Activated CD4-positive, CD25-positive, alpha-beta regulatory T cell treated with anti-CD3 and anti-CD28 coated beads, Interleukin-2, amount 50 U/mL, for 16 hours (primary cell): ENCODE data around the gene ELMO1.

ENCODE experiments used
- DNase-seq: peaks from one replicate; pipeline ENCODE4 v3.0.0-alpha.2; 2020; ENCODE audit warnings: low read depth, low spot score

Gene ELMO1

GRCh38 chr7:37432281-37432920 is 16.3 kb downstream of the ELMO1 start:
- no peak for DNase-seq

DNA sequence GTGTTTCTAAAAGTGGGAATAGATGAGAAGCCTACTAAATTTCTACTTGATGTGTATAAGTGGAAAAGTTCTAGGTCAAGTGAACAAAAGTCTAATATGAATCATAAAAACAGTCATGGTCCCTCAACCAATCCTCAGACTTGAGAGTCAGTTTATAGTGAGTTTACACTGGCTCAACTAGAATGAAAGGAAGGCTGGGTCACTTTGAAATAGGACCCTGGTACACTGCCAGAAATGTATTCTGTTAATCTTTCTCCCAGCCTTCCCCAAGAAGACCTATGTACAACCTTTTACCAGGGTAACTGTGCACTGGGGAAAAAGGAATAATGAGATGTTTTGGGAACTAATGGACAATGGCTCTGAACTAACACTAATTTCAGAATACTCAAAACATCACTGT is 17.3 kb downstream of the ELMO1 start:
- no peak for DNase-seq

DNA sequence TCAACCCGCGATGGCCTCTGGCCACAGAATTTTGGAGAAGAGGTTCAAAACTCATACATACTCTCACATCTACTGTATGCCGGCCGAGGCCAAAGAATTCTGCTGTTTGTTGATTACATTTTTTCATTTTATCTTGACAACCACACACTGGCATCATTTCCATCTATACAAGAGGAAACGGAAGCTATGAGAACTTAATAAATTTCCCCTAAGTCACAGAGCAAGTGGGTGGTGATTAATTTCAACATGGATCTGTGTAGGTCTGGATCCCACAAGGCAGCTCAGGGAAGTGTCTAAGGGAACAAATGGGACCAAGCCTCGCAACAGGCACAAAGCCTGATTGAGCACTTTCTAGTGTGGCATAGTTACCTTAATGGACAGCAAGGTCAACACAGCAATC is 18.0 kb downstream of the ELMO1 start:
- DNase-seq, result no peak

DNA sequence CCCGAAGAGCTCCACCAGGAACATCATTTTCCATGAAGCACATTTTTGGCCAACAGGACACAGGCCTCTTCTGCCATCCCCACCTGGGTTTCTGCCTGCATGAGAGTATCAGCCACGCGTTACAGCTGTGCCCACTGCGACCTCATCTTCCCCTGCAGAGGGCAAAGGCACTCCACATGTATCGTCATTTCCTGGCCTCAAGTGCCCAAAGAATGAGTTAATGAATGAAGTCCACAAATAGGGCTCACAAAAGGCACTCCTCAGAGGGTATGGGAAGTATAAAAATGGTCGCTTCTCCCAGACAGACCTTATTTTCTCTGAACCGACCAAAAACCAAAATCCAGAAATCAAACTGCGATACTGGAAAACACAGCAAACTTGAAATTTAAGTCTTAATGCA is 18.5 kb downstream of the ELMO1 start:
- no peak for DNase-seq

- DNase-seq, result no peak
Observed at GRCh38 chr7:37429435-37429791, 19.3 kb downstream of the ELMO1 start.

DNA sequence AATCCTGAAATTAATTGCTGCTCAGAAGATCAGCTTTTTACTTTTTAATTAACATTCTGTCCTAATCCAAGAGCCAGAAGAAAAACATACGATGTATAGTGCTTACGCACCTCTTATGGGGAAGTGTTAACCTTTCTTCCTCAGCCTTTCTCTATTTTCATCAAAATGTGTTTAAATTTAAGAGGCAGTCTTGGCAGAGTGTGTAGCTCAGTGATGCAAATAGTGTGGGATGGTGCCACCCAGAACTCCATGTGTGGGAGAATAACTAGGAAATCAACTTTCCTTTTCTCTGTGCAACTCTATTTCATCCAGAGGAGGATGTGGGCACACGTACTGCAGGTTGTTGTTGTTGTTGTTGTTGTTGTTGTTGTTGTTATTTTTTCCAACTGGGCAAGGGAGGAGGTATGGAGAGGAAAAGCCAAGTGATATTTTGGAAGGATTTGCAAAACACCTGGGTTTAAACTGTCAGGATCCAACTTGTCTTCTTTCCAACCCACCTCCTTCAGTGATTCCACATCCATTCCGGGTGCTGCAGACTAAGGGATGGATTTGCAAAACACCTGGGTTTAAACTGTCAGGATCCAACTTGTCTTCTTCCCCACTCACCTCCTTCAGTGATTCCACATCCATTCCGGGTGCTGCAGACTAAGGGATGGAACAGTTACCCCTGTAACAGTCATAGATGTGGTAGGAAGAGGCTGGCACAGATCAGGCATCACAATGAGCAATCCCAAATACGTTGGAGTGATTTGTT is 19.8 kb downstream of the ELMO1 start:
- no peak for DNase-seq

DNA sequence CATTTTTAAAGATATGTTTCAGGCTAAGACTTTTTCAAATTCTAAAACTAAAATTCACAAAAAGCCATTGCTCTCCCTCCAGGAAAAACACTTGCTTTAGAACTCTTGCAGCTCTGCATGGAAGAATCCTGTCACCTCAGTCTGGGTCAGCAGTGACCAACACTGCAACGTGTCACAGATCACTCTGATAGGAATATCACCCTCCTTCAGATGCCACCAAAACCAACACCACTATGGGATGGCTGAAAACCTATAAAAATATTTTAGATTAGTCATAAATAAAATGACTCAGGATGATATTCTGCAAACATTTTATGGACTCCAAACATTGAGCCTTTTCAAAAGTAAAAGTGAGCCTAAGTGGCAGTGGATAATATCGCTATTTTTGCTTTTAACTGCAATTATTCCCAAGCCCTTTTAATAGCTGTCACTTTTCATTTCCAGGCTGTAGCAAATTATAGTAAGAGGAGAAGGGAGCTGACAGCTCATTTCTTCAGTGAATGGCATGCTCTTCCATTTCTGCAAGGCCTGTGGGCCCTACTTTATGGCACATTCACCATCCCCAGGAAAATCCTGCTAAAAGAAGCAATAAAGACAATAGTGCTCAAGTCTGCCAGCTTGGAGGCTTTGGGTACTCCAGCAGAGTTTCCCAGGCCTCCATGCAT is 21.3 kb downstream of the ELMO1 start:
- DNase-seq, result no peak

- DNase-seq, result no peak
Observed at GRCh38 chr7:37425498-37425897, 23.2 kb downstream of the ELMO1 start.

DNA sequence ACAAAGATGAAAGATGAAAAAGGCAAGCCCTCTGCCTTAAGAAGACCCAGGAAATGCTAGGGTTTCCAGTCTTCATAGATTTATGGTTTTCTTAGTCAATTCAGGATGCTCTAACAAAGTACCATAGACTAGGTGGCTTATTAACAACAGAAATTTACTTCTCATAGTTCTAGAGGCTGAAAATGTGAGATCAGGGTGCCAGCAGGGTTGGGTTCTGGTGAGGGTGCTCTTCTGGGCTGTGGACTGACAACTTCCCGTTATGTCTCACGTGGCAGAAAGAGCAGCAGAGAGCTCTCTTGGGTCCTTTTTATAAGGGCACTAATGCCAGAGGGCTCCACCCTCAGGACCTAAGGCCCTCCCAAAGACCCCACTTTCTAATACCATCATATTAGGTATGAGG is 23.7 kb downstream of the ELMO1 start:
- no peak for DNase-seq

- DNase-seq, result no peak
Observed at GRCh38 chr7:37424521-37424920, 24.1 kb downstream of the ELMO1 start.

DNA sequence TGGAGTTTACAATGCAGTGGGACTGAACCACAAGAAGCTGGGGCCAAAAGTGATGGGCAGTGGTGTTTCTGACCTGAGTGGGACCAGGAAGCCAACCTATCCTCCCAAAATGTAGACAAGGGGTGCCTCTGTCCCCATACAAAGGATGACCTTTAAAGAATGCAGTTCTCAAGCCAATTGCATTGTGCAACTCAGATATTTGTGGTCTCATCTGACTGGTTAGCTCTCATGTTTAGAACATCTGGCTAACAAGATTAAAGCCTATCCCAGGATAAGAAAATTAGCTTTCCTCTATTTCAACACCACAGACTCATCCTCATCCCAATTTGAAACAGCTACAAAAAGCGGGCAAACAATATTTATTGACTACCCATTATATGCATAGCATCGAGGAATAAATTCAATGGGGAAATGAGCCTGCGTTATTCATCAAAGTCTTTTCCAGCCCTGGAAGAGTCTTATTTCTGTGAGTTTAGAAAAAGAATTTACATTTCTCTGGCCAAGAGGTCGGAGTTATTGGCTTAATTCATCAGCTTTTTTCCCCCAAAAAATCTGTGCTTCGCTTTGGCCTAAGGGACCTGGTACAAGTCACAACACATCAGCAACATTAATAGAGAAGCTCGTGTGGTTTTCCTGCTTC is 26.7 kb downstream of the ELMO1 start:
- DNase-seq, result no peak

- no peak for DNase-seq
Observed at GRCh38 chr7:37420946-37421695, 27.5 kb downstream of the ELMO1 start.

DNA sequence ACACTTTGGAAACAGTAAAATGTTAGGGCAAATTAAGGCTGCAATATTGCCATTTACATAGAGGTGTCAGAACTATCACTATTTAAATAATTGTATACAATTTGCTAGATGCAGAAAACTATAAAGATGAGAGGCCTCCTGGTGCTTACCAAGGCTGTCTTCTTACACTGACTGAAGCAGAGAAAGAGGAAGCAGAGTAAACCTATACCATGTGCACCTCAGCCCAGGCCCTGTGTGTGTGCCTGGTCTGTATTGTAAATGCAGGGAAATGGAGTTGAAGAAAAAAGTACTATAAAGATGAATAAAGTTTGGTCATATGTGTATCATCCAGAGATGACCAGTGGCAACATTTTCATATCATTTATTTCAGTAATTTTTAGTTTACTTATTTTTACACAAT is 29.2 kb downstream of the ELMO1 start:
- no peak for DNase-seq

- DNase-seq, result no peak
Observed at GRCh38 chr7:37418381-37418780, 30.3 kb downstream of the ELMO1 start.

- no peak for DNase-seq
Observed at GRCh38 chr7:37417107-37417474, 31.6 kb downstream of the ELMO1 start.

DNA sequence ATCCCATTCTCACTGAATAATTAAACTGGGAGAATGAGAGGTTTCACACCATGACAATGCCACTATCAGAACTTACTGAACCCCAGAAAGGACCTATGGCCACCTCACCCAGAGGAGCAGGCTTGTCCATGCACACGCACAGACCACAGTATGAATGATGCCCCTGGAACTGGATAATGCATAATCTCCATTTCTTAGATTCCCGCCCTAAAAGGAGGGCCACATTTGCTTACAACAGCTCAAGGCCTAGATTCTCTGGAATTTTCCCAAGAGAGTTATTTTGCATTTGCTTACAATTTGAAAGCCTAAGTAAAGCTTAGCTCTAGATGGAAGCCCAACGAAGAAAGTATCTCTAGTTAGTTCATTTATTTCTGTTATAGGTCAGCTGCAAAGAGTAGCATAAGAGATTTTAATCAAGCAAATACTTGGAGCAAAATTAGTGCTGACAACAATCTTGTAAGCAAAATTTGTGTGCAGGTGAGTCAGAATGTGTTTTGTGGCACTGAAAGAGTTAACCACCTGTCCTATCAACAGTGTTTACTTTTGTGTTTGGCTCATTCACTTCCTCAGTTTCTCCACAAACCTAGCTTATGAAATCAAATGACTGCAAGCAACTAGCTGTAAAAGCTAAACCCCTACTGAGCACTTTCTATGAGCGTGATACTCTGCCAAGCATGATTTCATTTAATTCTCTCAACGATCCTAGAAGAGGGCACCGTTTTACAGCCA is 32.1 kb downstream of the ELMO1 start:
- DNase-seq, result no peak

DNA sequence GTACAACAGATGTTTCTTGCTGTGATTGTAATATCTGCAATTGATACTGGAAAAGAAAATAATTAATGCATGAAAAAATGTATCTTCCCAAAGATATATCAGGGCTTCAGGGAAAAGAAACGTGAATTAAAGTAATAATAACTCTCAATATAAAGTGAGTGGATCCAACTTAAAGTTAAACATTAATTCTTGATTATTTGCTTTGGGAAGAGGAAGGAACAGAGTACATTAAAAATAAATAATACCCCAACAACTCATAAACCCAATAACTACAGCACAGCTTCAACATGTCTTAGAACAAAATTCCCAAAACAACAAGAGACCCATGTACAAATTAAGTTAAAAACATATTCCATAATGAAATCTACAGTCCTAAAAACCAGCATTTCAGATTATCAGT is 33.0 kb downstream of the ELMO1 start:
- no peak for DNase-seq

DNA sequence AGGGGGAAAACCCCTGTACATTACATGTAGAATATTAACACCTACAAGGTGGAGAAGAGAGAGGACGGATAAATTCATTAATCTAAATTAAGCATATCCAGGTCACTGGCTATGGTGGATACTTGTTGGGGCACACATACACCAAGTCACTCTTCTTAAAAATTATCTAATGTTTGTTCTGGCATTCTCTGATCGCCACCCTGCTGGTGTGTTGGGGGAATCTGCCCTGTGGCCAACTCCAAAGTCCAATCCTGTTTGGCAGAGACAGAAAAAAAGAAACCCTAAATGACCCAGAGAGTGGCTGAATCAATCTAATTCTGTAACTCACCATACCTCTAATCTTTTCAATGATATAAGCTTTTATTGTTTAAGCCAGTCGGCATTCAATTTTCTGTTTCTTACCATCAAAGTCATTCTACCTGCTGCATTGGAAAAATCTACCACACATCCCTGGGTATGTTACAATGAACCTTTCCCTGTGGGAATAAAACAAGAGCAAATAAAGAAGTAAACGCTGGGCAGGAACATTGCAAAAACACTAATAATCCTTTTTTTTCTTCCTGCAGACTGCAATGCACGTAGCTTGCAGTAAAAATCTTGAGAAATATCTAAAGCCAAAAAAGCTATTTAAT is 34.2 kb downstream of the ELMO1 start:
- DNase-seq, result no peak

DNA sequence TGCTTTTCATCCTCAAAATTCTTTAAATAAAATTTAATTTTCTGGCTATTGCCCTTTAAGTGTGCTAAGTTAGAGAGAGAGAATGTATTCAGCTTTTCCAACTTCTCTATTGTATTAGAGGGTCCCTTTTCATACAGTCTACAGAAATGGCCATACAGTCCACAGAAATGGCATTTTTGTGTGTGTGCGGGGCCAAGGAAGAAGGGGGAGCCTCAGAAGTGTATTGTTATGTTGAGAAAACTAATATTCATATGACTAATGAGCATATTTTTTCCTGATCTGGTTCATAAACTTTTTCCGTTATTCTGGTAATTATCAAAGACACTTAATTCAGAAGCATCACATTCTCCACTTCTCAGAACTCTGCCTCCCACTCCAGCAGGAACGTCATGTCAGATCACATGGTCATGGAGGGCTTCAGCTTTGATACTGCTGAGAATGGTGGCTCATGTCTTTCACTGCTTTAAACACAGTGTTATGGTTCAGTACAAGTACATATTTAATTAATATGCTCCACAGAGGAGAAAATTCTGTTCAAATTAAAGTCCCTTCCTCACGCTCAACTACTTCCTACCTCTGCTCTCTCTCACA is 37.1 kb downstream of the ELMO1 start:
- DNase-seq, result peak; percentile 20
